Measurements from ENCODE around the gene BCAS3.
"Not testable (repeated sequence)": the region's sequence is repeated elsewhere in the genome, so short reads cannot be mapped to it uniquely, and the experiment has no call there.

GRCh38 chr17:61429831-61430230, 752.2 kb downstream of the BCAS3 start:
- not testable (repeated sequence) for TF ChIP-seq CTCF (IDR thresholded peaks at IDR 0.05 in 8 of 11, conservative IDR thresholded peaks at IDR 0.05 in 3 of 11); POLR2AphosphoS5 (IDR thresholded peaks at IDR 0.05)

Data from spleen (tissue), 7 donors.